HG03520 (cell line): ENCODE measurements around the gene GABRG3.

Experiments
- ATAC-seq: cut with Tn5 transposase; IDR thresholded peaks from one replicate; pipeline ENCODE4 v1.9.1; 2021; ENCODE audit warnings: mild to moderate bottlenecking, moderate library complexity; ENCODE audit not compliant: unreplicated experiment

GABRG3 gene

GRCh38 chr15:27454281-27455075, 483.5 kb downstream of the GABRG3 start:
- ATAC-seq: no peak

GRCh38 chr15:27456807-27457206, 485.8 kb downstream of the GABRG3 start:
- ATAC-seq: no peak

DNA sequence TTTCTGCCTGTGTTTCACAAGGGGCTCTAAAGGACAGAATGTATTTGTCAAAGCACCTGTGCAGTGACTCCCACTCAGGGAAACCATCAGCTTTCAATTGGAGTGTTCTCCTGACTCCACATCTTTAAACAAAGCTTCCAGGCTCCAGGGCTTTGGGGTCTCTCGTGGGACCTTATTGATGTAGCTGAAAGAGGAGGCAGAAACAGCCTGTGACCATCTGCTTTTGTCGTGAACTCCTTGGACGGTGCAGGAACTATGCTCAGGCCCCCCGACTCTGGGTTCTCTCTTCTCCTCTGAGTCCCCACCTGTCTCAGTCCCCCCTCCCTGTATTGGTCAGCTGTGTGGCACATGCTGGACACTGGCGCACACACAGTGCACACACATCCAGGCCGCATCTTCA, 486.8 kb downstream of the GABRG3 start:
- no peak for ATAC-seq

- no peak for ATAC-seq
These were observed 487.5 kb downstream of the GABRG3 start for GRCh38 chr15:27458345-27459084.

DNA sequence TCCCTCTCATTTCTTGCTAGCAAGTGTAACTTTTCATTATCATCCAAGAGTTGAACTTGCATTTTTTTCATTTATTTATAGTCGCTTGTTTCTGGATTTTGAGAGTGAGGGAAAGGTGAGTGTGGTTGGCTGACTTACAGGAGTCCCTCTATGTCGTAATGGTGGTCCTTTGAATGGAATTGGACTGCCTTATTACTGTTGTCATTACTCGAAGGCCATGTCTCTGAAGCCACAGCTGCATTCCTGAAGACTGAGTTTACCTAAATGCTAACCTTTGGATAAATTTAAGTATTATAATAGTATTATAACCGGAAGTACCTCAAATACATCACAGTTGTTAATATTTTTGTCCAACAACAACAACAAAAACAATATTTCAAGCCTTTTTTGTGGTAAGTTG, 488.9 kb downstream of the GABRG3 start:
- no peak for ATAC-seq

DNA sequence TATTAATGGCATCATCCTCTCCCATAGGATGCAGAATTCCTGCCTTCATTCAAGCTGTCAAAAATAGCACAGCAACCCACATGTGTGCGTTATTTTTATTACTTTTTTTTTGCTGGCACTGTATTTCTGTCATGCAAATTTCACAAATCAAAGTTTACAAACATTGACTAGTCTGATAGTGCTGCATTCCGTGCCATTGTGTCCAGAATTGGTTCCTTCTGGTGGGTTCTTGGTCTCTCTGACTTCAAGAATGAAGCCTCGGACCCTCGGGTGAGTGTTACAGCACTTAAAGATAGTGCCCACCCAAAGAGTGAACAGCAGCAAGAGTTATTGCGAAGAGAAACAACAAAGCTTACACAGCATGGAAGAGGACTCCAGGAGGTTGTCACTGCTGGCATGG, 490.2 kb downstream of the GABRG3 start:
- ATAC-seq: no peak

GRCh38 chr15:27463525-27464088, 492.6 kb downstream of the GABRG3 start:
- ATAC-seq: no peak

- no peak for ATAC-seq
These were observed 494.1 kb downstream of the GABRG3 start for GRCh38 chr15:27464941-27465612.

DNA sequence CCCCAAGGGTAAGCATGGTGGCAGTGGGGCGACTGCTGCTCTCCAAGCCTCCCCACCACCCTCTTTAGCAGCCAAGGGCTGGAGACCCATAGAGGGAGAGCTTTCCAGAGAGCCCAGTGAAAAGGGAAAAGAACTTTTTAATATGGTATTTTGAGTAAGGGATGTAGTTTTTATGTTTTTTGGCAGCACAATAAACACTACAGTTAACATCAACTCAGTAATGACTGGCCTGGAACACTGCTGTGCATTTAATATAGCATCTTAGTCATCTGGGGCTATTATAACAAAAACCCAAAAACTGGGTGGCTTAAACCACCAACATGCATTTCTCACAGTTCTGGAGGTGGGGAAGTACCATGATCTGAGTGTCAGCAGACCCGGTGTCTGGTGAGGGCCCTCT, 495.8 kb downstream of the GABRG3 start:
- ATAC-seq: no peak

DNA sequence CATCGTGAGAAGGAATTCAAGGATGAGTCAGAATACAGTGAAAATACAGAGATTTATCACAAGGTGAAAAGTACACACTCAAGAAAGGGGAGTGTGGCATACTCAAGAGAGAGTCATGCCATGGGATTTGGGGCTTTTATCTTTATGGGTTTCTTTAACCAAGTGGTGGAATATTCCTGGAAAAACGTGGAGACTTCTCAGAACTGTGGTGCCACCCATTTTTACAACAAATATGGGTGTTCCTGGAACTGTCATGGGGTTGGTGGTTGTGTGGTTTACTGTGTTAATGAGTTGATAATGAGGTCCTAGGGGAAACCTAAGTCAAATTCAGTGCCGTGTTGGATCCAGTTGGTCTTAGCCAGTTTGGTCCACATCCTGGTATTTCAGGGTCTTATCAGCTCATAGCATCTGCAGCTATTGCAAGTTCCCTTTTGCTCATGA, 497.2 kb downstream of the GABRG3 start:
- no peak for ATAC-seq

GRCh38 chr15:27473845-27474244, 502.9 kb downstream of the GABRG3 start:
- no peak for ATAC-seq

- ATAC-seq: no peak
These were observed 504.4 kb downstream of the GABRG3 start for GRCh38 chr15:27475395-27475794.

DNA sequence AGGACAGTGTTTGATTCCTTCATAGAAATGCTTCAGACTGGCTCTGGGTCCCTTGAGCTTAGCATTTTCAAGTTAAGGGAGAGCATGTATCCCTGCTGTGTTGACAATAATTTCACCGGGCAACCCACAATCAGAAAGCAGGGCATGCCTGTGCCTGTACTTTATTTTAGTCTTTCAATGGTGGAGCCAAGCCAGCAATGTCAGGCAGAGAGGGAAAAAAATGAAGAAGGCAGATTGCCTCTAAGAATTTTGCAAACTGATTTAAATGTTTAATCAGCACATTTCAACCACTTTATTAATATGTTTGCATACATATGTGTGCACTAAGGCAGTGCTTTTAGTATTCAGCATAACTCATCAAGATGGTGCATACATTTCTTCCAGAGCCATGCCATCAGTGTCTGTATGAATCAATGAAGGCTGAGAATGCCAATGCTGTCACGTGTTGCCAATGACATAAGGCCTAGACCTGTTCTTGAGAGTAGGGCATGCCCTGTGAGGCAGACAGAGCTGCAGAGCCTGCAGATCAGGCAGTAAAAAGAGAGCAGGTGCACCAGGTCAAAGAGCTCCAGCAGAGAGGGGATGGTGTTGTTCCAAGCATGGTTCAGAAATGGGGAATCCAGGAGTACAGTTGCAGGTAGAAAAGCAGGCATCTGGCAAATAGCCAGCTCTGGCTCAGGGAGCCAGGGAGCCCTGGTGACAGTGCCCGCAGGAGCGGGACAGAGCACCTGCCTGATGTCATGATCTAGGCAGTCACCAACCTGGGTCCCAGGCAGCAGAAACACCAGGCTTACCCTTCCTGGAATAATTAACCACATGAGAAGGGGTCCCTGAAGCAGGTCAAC, 508.5 kb downstream of the GABRG3 start:
- ATAC-seq: no peak

GRCh38 chr15:27480141-27480530, 509.2 kb downstream of the GABRG3 start:
- ATAC-seq: no peak

GRCh38 chr15:27480642-27481041, 509.7 kb downstream of the GABRG3 start:
- no peak for ATAC-seq

DNA sequence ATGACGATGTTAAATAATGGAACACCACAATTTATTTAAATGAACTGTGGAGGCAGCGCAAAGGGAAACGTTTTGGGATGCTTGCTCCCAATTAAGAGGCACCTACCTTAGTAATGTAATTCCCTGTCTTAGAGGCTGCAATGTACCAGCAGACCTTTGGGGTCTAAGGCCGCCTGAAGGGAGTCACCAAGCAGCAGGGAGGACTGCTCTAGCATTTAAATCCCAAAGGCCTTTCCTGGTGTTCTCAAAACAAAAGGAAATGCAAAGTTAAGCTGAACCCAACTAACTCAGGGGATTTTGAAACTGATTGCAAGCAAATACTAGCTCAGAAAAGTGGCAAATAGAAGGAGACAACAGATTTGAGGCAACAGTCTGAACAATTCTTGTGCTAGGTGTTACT, 510.8 kb downstream of the GABRG3 start:
- ATAC-seq: no peak

- no peak for ATAC-seq
These were observed 511.3 kb downstream of the GABRG3 start for GRCh38 chr15:27482287-27482686.

- no peak for ATAC-seq
These were observed 512.1 kb downstream of the GABRG3 start for GRCh38 chr15:27483124-27483523.

DNA sequence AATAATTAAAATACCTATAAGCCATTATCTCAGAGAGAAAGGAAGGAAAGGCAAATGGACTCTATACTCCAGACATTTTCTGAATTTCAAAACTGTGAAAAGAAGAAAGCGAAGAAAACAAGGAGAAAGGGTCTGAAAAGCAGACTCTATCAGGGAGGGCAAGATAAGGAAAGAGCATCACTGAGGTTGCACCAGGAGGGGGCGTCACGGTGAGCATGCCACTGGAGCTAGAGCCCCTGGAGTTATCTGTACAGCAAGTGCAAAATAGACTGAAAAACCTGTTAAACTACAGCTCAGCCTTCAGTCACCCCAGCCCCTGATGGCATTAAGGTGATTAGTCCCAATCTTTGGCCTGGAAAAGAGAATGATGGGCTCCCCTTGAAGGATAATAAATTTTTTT, 514.3 kb downstream of the GABRG3 start:
- no peak for ATAC-seq

GRCh38 chr15:27486051-27486450, 515.1 kb downstream of the GABRG3 start:
- ATAC-seq: no peak
